ENCODE data around the gene MOSPD3.

DNA sequence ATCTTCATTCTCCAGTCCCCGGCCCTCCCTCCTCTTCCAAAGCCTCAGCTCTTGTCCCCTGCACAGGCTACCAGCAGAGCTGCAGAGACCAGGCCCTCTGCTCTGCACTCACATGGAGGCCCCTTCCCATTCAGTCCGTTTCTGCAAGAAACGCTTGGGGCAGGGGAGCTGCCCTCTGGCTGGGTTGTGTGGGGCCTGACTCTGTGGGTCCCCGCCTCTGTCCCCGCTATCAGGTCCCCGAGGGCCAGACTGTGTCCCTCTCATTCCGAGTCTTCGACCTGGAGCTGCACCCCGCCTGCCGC, 8.7 kb upstream of the MOSPD3 start:
- TF ChIP-seq, protein P1, sequence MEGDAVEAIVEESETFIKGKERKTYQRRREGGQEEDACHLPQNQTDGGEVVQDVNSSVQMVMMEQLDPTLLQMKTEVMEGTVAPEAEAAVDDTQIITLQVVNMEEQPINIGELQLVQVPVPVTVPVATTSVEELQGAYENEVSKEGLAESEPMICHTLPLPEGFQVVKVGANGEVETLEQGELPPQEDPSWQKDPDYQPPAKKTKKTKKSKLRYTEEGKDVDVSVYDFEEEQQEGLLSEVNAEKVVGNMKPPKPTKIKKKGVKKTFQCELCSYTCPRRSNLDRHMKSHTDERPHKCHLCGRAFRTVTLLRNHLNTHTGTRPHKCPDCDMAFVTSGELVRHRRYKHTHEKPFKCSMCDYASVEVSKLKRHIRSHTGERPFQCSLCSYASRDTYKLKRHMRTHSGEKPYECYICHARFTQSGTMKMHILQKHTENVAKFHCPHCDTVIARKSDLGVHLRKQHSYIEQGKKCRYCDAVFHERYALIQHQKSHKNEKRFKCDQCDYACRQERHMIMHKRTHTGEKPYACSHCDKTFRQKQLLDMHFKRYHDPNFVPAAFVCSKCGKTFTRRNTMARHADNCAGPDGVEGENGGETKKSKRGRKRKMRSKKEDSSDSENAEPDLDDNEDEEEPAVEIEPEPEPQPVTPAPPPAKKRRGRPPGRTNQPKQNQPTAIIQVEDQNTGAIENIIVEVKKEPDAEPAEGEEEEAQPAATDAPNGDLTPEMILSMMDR (IDR thresholded peaks at IDR 0.05) = no peak
- no peak for TF ChIP-seq EP300 (IDR thresholded peaks at IDR 0.05)

All from upper lobe of left lung (tissue), 4 donors.